Dendritic cell treated with granulocyte-macrophage colony-stimulating factor and Interleukin-4, amounts not matched to agents 40 ng/mL and 50 ng/mL, for 4 days (primary cell): ENCODE results near the gene FBXW7.
A peak's percentile ranks its signal among the peaks of the same experiment; 100 is the strongest.

ENCODE experiments used
- H3K27ac Mint-ChIP-seq: one replicate; pipeline ENCODE4 v1.8.0; 2022; ENCODE audit warnings: mild to moderate bottlenecking, mixed read lengths
- H3K27me3 Mint-ChIP-seq: one replicate; pipeline ENCODE4 v1.8.0; 2022; ENCODE audit warnings: mild to moderate bottlenecking, mixed read lengths
- H3K36me3 Mint-ChIP-seq: one replicate; pipeline ENCODE4 v1.8.0; 2022; ENCODE audit warnings: low read depth, mixed read lengths
- H3K4me1 Mint-ChIP-seq: one replicate; pipeline ENCODE4 v1.8.0; 2022; ENCODE audit warnings: low read depth, mixed read lengths
- H3K4me3 Mint-ChIP-seq: one replicate; pipeline ENCODE4 v1.8.0; 2022; ENCODE audit warnings: mild to moderate bottlenecking, moderate library complexity, mixed read lengths
- H3K9me3 Mint-ChIP-seq: one replicate; pipeline ENCODE4 v1.8.0; 2022; ENCODE audit warnings: mixed read lengths
- intact Hi-C: fragments of 100-400 bp; cut with micrococcal nuclease; formaldehyde crosslinking; loops from one replicate; pipeline ENCODE4 v1.15.0; 2022

FBXW7 gene, protein sequence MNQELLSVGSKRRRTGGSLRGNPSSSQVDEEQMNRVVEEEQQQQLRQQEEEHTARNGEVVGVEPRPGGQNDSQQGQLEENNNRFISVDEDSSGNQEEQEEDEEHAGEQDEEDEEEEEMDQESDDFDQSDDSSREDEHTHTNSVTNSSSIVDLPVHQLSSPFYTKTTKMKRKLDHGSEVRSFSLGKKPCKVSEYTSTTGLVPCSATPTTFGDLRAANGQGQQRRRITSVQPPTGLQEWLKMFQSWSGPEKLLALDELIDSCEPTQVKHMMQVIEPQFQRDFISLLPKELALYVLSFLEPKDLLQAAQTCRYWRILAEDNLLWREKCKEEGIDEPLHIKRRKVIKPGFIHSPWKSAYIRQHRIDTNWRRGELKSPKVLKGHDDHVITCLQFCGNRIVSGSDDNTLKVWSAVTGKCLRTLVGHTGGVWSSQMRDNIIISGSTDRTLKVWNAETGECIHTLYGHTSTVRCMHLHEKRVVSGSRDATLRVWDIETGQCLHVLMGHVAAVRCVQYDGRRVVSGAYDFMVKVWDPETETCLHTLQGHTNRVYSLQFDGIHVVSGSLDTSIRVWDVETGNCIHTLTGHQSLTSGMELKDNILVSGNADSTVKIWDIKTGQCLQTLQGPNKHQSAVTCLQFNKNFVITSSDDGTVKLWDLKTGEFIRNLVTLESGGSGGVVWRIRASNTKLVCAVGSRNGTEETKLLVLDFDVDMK

DNA sequence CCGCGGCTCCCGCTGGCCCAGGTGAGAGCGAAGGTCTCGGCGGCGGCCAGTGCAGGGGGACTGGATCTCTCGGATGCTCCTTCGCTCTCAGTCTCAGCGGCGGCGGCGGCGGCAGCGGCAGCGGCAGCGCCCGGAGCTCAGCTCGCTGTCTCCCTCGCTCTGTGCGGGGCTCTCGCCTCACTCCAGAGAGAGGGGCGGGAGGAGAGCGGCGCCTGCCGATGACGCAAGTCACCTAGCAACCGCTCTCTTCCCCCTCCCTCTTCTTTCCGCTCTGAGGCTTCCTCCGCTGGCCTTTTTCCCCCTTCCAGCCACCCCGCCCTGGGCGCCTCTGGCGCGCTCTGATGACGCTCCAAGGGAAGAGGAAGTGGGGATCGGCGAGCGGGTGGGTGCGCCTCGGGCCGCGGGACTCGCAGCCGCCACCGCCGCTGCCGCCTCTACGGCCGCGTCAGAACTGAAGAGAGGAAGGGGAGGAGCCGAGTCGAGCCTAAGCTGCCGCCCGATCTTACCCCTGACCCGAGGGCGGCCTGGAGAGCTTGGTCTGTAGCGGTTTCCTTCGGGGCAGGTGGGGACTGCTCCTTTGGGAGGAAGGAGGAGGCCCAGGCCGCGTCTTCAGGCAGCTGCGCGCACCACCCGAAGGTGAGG, at the start of gene FBXW7:
Gene FBXW7 (minus strand): TSS at position 190 of the 642 bp plus-strand sequence. CDS start 124,289 bp downstream, outside the sequence.
- Mint-ChIP-seq H3K27me3 (no peaks in the 10 kb centered on the region), H3K27ac (peak within 1 kb of the TSS; percentile 92), H3K36me3 (peaks cover 44% of the 10 kb centered on the region), H3K9me3 (no peaks in the 10 kb centered on the region), H3K4me1 (peaks cover 56% of the 10 kb centered on the region), H3K4me3 (peak within 1 kb of the TSS; percentile 100)
- intact Hi-C loops, result loop anchor here (2.0 to 5.0 kb wide), 3 partner anchors 107 to 1439 kb away; partner anchors contain the start of genes ARFIP1, RPS3A and TIGD4

DNA sequence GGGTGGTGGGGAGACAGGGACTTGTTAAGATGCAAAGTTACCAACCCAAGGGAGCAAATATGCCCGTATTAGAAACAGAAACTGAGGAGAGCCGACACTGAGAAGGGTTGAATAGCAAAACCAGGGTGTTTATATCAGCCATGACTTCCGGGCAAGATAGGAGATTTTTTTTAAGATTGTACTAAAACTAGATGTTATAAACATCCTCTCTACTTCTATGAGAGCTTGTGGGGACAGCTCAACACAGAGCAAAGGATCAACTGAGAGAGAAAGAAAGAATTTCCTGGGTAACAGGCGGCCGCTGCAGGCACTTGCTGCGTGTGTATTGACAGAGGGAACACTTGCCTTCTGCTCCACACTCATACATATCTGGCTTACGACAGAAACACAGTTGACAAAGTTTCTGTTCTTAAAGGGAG, 49.1 kb upstream of the FBXW7 start:
- H3K4me1 Mint-ChIP-seq, result peaks cover 22% of the 10 kb centered on the region
- no peak overlapping the region for H3K27ac Mint-ChIP-seq
- no peaks in the 10 kb centered on the region for H3K27me3 Mint-ChIP-seq
- no peaks in the 10 kb centered on the region for H3K36me3 Mint-ChIP-seq
- intact Hi-C loops, result no loop called here
- H3K4me3 Mint-ChIP-seq, result no peak overlapping the region
- H3K9me3 Mint-ChIP-seq, result no peaks in the 10 kb centered on the region

DNA sequence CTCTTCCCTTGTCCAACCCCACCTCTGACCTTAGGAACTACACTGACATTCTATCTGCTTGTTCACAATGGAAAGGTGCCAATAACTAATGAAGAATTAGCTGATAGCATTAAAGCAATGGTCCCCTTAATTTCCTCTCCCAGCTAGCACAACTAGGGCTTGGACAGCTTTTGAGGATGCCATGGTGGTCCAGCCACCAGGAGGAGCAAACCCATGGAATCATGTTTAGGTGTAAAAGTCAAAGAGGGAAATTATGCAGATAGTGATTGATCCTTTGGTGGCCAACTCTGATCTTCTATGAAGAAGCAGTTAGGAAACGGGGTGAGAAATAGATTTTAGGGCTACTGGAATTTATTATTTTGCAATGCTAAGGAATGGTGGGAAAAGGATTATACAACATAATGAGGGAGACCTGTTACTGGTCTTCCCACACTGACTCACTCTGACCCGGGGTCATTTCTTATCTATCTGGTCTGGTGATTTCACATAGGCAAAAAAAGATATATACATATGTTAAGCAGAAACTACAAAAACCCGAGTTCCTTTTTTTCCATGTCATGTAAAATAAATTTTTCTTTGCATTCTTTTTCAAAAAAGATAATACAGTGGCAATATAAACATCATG, 45.8 kb upstream of the FBXW7 start:
- Mint-ChIP-seq H3K36me3 (no peaks in the 10 kb centered on the region), H3K4me3 (no peak overlapping the region), H3K27me3 (no peaks in the 10 kb centered on the region), H3K27ac (no peak overlapping the region), H3K9me3 (no peaks in the 10 kb centered on the region), H3K4me1 (peaks cover 22% of the 10 kb centered on the region)
- intact Hi-C loops, result no loop called here

DNA sequence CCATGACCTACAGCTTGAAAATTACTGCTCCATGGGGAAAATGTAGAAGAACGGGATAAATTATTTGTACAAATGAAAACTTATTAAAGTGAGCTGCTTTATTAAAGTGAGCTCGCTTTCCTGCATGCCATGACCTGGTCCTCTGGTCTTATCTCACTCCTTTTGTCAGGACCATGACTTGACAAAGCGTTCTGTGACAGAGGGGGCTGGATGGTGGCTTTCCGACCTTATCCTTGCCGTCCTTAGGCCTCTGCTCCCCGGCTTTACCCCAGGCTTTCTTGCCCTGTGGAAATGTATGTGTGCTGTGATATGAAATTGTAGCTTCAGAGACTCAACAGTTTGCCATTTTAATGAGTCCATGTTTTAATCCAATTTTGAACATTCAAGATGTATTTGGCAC, 44.0 kb upstream of the FBXW7 start:
- H3K27me3 Mint-ChIP-seq, result no peaks in the 10 kb centered on the region
- peaks cover 17% of the 10 kb centered on the region for H3K4me1 Mint-ChIP-seq
- intact Hi-C loops, result loop anchor here (10.0 kb wide), 1 partner anchor 55 kb away; no protein-coding TSS in a partner anchor

DNA sequence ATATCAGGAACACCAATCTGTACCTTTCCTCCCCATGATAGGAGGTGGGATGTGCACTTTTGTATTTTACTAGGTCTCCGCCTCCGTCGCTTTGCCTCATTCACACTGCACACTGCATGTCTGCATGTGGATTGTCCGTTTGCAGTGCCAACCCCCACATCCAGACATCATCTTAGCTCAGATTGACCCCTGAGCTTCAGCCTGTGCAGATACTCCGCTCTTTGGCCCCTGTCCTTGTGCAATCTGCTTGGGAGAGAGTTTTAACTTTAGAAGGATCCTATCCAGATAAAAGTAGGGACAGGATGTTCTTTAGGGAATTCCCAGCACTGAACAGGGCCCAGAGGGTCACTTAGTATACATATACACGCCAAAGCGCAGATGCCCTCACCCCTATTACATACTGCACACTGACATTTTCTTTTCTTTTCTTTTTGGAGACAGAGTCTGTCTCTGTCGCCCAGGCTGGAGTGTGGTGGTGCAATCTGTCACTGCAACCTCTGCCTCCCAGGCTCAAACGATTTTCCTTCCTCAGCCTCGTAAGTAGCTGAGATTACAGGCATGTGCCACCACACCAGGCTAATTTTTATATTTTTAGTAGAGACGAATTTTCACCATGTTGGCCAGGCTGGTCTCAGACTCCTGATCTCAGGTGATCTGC, 43.3 kb upstream of the FBXW7 start:
- intact Hi-C loops, result loop anchor here (10.0 kb wide), 1 partner anchor 56 kb away; no protein-coding TSS in a partner anchor
- no peaks in the 10 kb centered on the region for H3K9me3 Mint-ChIP-seq
- H3K4me3 Mint-ChIP-seq, result no peak overlapping the region
- peaks cover under 1% of the 10 kb centered on the region for H3K27me3 Mint-ChIP-seq
- peaks cover 17% of the 10 kb centered on the region for H3K4me1 Mint-ChIP-seq
- no peaks in the 10 kb centered on the region for H3K36me3 Mint-ChIP-seq
- no peak overlapping the region for H3K27ac Mint-ChIP-seq

More for the DNA sequence above, 44.0 kb upstream of the FBXW7 start:
- Mint-ChIP-seq H3K36me3 (no peaks in the 10 kb centered on the region), H3K27ac (no peak overlapping the region), H3K9me3 (no peaks in the 10 kb centered on the region), H3K4me3 (no peak overlapping the region)

DNA sequence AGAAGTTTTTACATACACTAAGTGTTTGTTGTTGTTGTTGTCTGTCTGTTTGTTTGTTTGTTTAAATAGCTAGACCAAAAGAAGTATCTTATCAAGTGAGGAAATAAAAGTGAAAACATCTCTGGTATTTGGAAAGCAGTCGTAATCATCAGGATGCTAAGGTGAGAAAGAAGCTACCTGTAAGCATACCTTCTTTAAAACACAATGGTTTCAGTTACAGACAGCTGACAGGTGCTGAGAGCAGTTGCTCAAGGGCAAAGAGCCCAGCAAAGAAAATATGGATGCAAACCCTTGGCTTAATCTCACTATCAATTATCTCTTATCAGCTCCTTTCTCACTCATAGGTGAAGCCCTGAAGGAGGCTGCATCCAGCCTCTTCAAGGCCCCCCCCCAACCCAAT, 42.8 kb upstream of the FBXW7 start:
- intact Hi-C loops, result loop anchor here (10.0 kb wide), 1 partner anchor 56 kb away; no protein-coding TSS in a partner anchor
- peaks cover 3% of the 10 kb centered on the region for H3K27me3 Mint-ChIP-seq
- H3K27ac Mint-ChIP-seq, result peak overlapping the region; percentile 33
- peaks cover 17% of the 10 kb centered on the region for H3K4me1 Mint-ChIP-seq
- H3K9me3 Mint-ChIP-seq, result no peaks in the 10 kb centered on the region
- H3K36me3 Mint-ChIP-seq, result no peaks in the 10 kb centered on the region
- H3K4me3 Mint-ChIP-seq, result no peak overlapping the region

DNA sequence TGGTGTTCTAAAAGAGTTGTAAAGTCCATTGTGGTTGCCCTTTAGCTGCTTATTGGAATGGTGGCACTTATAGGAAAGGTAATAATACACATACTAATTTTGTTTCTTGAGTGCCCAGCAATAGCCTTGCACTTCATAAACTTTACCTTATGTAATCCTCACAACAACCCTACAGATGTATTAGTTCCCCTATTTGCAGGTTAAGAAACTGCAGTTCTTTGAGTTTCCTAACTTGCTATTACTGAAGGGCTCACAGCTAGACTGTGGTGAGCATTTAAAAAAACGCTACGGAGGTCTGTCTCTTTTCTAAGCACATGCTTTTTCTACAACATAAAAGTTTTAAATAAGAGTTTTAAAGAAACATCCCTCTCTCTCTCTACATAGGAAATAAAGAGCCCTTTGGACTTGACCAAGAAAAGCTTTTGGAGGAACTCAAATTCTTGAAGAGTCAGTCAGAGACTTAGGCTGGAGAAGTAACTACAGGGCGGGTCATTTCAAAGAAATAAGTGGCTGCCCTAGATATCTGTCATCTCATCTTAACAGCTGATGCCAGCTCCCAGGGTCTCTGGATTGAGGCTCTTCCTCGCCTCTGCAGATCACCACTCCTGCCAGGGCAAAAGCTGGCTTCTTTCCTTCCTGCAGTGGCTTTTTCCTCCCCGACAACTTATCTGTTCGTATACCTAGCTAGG, 42.0 kb upstream of the FBXW7 start:
- Mint-ChIP-seq H3K27ac (peak overlapping the region; percentile 33), H3K9me3 (no peaks in the 10 kb centered on the region), H3K27me3 (peaks cover 3% of the 10 kb centered on the region), H3K4me1 (peaks cover 25% of the 10 kb centered on the region), H3K4me3 (no peak overlapping the region), H3K36me3 (no peaks in the 10 kb centered on the region)
- intact Hi-C loops, result loop anchor here (10.0 kb wide), 1 partner anchor 57 kb away; no protein-coding TSS in a partner anchor

DNA sequence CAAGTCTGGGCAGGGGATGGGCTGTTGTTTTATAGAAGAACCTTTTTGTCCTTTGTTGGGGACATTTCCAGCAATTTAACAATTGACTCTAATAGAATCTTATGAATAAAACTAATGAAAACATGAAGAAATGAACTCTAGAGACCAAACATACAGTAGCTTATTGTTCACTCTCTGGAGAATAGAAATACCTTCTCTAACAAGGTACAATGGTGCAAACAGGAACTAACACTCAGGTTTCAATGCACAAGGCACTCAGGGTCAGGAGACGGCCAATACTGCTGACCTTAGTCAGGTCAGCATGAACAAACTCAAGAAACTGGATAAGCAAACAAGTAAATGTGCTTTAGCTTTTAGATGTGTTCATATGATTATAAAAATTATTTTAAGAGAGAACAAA, 39.6 kb upstream of the FBXW7 start:
- Mint-ChIP-seq H3K36me3 (no peaks in the 10 kb centered on the region), H3K4me3 (no peak overlapping the region), H3K4me1 (peaks cover 29% of the 10 kb centered on the region), H3K27me3 (peaks cover 3% of the 10 kb centered on the region), H3K27ac (no peak overlapping the region), H3K9me3 (no peaks in the 10 kb centered on the region)
- intact Hi-C loops, result loop anchor here (10.0 kb wide), 1 partner anchor 59 kb away; no protein-coding TSS in a partner anchor

DNA sequence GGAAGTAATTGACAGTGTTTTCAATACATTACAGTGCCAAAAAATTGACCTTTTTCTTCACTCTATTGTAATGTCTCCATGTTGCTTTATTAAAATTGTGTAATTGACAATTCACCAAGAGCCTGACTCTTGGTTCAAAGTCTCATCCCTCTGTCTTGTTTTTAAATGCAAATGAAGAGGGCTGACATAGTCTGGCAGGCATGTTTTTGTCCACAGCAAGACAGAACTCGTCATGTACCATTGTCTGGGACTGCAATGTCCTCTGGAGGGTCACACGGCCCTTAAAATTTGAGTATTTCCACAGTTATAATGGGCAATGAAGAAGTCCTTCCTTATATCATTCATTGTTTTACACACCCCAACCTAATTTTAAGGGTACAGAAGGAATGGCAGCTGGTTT, 38.0 kb upstream of the FBXW7 start:
- Mint-ChIP-seq H3K27ac (no peak overlapping the region), H3K4me3 (no peak overlapping the region), H3K27me3 (peaks cover 3% of the 10 kb centered on the region), H3K36me3 (no peaks in the 10 kb centered on the region), H3K4me1 (peaks cover 26% of the 10 kb centered on the region), H3K9me3 (no peaks in the 10 kb centered on the region)
- intact Hi-C loops, result loop anchor here (10.0 kb wide), 1 partner anchor 61 kb away; no protein-coding TSS in a partner anchor

DNA sequence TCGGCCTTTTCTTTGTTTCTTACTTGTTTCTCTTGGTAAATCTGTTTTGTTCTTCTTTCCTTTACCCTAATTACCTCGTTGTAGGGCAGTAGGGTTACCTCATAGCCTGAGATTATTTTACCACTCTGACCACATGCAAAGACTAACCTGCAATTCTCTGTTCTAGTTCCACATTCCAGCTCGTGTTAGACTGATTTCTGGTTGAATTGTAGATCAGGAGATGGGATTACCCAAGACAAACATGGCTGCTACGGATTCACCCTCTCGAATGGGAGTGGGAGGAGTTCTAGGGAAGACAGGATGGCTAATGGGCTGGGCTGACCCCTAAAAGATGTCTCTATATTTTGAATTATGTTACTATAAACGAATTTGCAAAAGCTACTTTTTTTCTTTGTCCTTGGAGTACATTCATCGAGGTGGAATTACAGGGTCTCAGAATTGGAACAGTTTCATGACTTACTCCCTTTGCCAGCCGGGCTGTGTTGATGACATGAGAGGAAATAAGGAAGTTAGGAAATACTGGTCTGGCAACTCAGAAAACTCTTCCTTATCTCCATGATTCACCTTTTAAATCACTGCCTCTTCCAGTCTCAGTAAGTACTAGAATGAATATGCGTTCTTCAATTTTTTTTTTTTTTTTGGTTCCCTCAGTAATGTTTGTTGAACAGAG, 36.7 kb upstream of the FBXW7 start:
- intact Hi-C loops, result loop anchor here (10.0 kb wide), 1 partner anchor 62 kb away; no protein-coding TSS in a partner anchor
- H3K4me3 Mint-ChIP-seq, result no peak overlapping the region
- peaks cover 19% of the 10 kb centered on the region for H3K4me1 Mint-ChIP-seq
- no peaks in the 10 kb centered on the region for H3K9me3 Mint-ChIP-seq
- H3K27me3 Mint-ChIP-seq, result peaks cover 3% of the 10 kb centered on the region
- no peak overlapping the region for H3K27ac Mint-ChIP-seq
- H3K36me3 Mint-ChIP-seq, result no peaks in the 10 kb centered on the region

DNA sequence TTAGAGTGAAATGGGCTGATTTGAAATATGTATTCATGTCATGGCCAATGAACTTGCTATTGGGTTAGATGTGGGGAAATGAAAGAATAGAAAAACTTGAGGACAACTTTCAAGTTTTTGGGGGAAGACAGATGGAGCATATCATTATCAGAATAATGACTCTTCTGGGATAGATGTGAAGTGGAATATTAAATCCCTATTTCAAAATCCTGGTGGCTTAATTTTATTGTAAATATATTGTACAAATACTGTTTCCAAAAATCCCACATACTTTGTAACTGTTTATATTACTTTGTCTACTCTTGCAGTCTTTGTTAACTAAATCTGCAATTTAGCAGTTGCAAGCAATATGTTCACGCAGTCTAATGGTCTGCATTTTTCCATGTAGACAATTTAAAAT, 35.9 kb upstream of the FBXW7 start:
- H3K36me3 Mint-ChIP-seq, result no peaks in the 10 kb centered on the region
- intact Hi-C loops, result loop anchor here (10.0 kb wide), 1 partner anchor 63 kb away; no protein-coding TSS in a partner anchor
- no peak overlapping the region for H3K27ac Mint-ChIP-seq
- peaks cover 18% of the 10 kb centered on the region for H3K4me1 Mint-ChIP-seq
- no peaks in the 10 kb centered on the region for H3K9me3 Mint-ChIP-seq
- no peak overlapping the region for H3K4me3 Mint-ChIP-seq
- H3K27me3 Mint-ChIP-seq, result peaks cover 6% of the 10 kb centered on the region

DNA sequence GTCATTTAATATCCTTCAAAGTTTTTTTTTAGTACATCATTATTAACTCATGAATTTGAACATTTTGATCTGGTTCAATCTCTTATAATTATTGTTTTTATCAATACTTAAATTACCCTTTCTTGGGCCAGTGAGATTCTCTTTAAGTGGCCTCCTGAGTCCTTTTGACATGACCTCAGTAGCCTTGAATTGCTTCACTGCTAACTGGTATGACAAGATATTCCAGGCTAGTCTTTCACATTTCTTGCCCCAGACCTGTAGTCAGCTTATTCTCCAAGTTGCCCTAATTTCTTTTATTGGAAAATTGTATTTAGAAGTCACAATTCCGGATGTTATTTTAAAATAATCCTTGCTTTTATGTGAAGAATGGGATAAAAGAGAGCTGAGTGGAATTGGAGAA, 35.4 kb upstream of the FBXW7 start:
- Mint-ChIP-seq H3K27me3 (peaks cover 6% of the 10 kb centered on the region), H3K9me3 (no peaks in the 10 kb centered on the region), H3K36me3 (no peaks in the 10 kb centered on the region), H3K4me1 (peaks cover 18% of the 10 kb centered on the region), H3K4me3 (no peak overlapping the region), H3K27ac (no peak overlapping the region)
- intact Hi-C loops, result loop anchor here (10.0 kb wide), 1 partner anchor 64 kb away; no protein-coding TSS in a partner anchor
